NCI-H226 (cell line): ENCODE results near the gene NLRP9.
"Not testable (repeated sequence)": the region's sequence is repeated elsewhere in the genome, so short reads cannot be mapped to it uniquely, and the experiment has no call there.

Experiments
- DNase-seq: peaks from one replicate; pipeline ENCODE4 v3.0.0-alpha.2; 2015

The NLRP9 gene

GRCh38 chr19:55738302-55738701 lies at the start of gene NLRP9:
TSS of gene NLRP9 (minus strand) at chr19:55738402. CDS start at chr19:55738374, 28 bp downstream.
- DNase-seq = no peak

GRCh38 chr19:55781112-55781511 lies 42.9 kb upstream of the NLRP9 start:
- DNase-seq = no peak

GRCh38 chr19:55778331-55778730 lies 40.1 kb upstream of the NLRP9 start:
- DNase-seq = no peak

DNA sequence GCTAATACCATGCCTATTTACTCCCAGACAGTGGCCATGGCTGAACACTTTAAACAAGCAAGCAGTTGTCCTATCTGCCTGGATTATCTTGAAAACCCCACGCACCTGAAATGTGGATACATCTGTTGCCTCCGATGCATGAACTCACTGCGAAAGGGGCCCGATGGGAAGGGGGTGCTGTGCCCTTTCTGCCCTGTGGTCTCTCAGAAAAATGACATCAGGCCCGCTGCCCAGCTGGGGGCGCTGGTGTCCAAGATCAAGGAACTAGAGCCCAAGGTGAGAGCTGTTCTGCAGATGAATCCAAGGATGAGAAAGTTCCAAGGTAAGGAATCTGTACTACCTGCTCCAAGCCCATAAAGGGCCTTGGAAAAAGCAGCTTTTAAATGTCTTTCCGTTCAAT lies 39.3 kb upstream of the NLRP9 start:
- no peak for DNase-seq

DNA sequence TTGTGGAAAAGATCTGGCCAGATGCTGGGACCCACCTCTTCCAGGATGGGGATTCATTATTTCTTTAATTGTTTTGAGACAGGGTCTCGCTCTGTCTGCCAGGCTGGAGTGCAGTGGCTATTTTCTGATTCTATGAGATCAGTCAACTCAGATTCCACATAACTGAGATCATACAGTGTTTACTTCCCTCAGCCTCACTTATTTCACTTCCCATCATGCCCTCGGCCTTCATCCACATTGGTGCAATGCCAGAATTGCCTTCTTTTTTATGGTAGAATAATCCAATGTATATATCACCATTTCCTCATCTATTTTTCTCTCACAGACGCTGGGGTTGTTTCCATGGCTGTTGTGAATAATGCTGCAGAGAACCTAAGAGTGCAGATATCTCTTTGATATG lies 31.4 kb upstream of the NLRP9 start:
- not testable (repeated sequence) for DNase-seq

DNA sequence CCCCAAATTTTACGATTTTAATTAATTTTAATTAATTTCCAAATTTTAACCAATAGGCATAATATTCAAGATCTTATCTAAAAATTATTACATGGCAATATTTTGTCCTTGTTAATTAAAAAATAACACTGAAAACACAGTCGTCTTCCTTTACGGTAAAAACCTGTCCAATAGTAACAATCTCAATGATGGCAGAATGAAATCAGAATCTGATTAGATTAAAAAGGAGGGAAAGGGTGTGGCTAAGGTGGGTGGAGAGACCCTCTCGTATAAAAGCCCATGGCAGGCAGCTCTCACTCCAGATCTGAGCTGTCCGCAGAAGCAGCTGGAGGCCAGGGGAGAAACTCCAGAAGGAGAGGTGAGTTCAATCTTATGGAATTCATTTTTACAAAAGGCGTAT lies 30.6 kb upstream of the NLRP9 start, which contains the start of gene RFPL4AL1:
Gene RFPL4AL1 (plus strand): TSS at position 301 of the 400 bp plus-strand sequence. CDS start 2,687 bp downstream, outside the sequence.
- DNase-seq = not testable (repeated sequence)

DNA sequence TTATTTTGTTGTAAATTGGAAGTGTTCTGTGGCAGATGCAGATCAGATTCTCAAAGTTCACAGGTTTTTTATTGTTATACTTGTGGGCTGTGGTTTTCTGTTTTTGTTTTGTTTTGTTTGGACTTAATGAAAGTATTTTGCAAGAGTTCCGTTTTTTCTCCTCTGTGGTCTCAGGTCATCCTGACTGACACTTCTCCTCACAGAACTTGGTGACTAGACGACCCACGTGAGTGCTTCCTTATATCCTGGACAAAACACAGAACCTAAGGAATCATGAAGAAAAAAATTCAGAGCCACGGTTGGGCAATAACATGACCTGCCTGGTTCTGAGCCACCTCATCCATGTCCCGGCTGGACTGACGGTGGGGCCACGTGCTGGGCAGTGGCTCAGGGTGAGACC lies 28.3 kb upstream of the NLRP9 start:
- no peak for DNase-seq

- not testable (repeated sequence) for DNase-seq
Observed at GRCh38 chr19:55758797-55759196, 20.6 kb upstream of the NLRP9 start, which contains the start of gene RFPL4A. TSS of gene RFPL4A (plus strand) at chr19:55759097. CDS start at chr19:55761801, 2,704 bp downstream.

DNA sequence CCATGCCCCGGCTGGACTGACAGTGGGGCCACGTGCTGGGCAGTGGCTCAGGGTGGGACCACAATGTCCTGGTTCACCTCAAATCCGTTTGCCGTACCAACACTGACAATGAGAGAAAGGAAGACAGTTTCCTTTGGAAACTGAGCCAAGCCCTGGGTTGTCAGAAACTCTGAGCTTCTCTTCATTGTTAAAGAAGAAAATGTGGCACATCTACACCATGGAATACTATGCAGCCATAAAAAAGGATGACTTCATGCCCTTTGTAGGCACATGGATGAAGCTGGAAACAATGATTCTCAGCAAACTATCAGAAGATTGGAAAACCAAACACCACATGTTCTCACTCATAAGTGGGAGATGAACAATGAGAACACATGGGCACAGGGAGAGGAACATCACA lies 18.6 kb upstream of the NLRP9 start:
- DNase-seq = not testable (repeated sequence)

DNA sequence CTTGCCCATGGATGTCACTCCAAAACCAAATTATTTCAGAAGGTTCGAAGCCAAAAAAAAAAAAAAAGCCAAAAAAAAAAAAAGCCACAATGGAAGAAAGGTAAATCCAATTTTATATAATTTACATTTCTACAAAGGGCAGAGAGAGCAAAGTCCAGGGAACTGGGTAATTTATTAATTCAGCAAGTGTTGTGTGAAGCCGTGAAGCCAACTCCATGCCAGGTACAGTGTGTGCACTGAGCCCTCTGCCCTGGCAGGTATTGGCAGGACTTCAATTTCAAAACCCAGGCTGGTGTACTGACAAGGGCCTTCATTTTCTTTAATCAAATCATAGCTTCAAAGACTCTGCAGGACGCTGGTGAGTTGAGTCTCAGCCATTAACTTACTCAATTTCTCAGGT lies 15.2 kb upstream of the NLRP9 start:
- DNase-seq = no peak

DNA sequence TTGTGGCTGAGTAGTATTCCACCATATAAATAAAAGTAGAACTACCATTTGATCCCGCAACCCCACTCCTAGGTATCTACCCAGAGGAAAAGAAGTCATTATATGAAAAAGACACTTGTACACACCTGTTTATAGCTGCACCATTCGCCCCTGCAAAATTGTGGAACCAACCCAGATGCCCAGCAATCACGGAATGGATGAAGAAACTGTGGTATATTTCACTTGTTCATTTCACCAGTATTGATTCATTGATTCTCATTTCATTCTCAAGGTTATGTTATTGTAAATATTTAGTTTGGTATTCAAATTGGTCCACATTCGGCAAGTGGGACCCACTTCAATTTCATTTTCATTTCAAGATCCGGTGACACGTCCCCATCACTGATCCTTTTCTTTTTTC lies 12.5 kb upstream of the NLRP9 start:
- DNase-seq = no peak

DNA sequence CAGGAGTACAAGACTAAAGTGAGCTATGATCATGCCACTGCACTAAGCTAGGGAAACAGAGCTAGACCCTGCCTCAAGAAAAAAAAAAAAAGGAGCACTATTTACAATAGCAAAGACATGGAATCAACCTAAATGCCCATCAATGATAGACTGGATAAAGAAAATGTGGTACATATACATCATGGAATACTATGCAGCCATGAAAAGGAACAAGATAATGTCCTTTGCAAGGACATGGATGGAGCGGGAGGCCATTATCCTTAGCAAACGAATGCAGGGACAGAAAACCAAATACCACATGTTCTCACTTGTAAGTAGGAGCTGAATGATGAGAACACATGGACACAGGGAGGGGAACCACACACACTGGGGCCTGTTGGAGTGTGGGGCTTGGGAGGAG lies 7.8 kb downstream of the NLRP9 start:
- DNase-seq = not testable (repeated sequence)

DNA sequence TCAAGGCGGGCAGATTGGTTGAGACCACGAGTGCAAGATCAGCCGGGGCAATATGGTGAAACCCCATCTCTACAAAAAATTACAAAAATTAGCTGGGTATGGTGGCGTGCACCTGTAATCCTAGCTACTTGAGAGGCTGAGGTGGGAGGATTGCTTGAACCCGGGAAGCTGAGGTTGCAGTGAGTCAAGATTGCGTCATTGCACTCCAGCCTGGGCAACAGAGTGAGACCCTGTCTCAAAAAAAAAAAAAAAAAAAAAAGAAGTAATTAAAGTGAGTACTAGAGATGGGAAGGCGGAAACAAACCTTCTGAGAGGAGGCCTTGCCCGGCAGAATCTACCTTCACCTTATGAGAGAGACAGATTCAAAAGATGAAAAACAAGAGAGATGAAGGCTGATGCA lies 14.7 kb downstream of the NLRP9 start:
- DNase-seq = no peak

- no peak for DNase-seq
Observed at GRCh38 chr19:55720801-55721200, 17.4 kb downstream of the NLRP9 start.

- DNase-seq = no peak
Observed at GRCh38 chr19:55720214-55720746, 17.9 kb downstream of the NLRP9 start.

GRCh38 chr19:55717879-55718711 lies 20.1 kb downstream of the NLRP9 start:
- DNase-seq = not testable (repeated sequence)

DNA sequence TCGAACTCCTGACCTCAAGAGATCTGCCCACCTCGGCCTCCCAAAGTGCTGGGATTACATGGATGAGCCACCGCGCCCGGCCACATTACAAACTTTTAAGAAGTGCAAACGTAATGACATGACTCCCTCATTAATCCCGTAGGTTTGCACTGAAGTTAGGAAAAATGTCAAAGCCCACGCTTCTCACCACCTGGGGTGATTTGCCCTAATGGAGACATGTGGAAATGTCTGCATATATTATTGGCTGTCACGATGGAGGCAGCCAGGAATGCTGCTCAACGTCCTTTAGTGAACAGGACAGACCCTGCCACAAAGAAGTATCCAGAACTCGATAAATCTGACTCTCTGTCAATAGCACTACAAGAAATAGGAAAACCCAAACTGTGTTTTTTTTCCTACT lies 21.0 kb downstream of the NLRP9 start:
- no peak for DNase-seq

DNA sequence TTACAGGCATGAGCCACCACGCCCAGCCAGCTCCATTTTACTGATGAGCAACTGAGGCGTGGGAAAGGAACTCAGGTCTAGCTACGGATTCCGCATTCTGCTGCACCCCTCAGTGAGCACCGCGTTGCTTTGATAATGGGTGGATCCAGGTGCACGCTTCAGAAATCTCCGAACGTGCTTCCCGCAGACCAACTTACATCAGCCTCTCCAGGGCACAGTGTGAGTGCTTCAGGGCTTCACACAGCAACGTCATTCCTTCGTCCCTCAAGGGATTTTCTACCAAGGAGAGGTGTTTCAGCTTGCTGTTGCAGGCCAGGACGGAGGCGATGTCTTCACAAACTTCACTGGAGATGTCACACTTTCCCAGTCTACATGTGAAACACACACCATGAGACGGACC lies 21.7 kb downstream of the NLRP9 start:
- no peak for DNase-seq

DNA sequence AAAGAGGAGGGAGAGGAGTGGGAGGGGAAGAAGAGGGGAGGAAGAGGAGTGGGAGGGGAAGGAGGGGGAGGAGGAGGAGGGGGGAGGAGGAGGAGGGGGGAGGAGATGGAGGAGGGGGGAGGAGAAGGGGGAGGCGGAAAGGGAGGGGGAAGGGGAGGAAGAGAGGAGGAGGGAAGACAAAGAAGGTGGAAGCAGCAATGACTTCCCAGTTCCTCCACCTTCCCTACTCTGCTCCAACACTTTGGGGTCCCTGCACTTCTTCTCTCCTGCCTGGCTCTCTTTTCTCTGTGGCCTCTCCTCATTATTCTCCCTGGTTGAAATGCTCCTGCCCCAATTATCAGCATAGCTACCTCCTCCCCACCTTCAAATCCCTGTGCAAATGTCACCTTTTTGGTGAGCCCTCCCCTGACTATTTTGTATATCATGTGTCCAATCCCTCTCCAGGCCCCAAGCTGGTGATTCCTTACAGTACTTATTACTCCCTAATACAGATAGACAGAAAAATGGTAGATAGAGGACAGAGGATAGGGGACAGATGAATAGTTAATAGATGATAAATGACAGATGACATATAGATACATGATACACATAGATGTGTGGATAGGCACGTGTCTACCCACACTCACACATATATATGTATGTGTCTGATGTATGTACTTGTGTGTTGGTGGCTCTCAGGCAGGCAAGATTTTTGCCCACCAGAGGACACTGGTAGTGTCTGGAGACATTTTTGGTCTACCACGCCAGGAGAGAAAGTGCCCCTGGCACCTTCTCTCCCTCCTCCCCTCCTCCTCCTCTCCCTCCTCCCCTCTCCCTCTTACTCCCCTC lies 25.2 kb downstream of the NLRP9 start:
- no peak for DNase-seq

DNA sequence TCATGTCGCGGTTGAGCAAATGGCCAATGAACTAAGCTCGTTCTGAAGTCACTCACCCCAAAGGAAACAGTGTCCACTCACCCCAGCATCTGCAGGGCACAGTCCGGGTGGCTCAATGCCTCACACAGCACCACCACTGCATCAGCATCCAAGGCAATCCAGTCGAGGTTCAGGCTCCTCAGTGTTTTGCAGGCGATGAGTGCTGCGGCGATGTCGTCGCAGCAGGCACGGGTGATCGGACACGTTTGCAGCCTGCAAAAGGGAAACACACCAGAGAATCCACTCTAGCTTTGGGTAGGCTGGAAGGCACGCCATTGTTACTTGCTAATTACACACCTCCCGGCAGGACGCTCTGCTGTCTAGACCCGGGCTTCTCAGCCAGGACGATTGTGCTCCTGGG lies 26.5 kb downstream of the NLRP9 start:
- no peak for DNase-seq

- DNase-seq = no peak
Observed at GRCh38 chr19:55705972-55706371, 32.2 kb downstream of the NLRP9 start.

DNA sequence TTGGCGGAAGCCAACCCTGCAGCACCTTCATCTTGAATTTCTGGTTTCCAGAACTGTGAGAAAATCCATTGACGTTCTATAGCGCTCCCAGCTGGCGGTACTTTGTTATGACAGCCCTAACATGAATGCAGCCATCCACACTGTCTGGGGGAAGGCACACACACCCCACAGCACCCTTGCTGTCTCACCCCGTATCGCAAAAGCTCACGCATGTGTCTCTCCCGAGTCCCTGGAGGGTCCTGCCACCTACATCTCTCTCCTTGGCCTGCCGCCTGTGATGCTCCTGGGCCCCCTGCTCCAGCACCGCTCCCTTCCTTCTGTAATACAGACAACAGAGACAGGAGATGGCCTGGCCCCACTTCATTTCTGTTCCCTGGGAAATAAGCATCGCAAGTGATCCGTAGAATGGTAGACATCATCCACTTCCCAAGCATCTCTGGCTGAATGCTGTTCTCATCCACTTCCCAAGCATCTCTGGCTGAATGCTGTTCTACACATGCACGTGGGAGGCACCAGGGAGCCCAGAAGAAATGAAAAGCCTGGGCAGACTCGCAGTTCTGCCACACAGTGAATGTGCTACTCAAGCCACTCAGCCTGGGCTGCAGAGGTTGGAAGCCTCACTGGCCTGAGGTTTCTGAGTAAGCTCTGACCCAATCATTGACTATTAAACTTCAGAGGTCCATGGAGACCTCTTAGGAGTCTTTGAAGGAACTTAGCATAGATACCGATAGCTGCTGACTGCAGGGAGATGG lies 33.5 kb downstream of the NLRP9 start:
- DNase-seq = no peak

- no peak for DNase-seq
Observed at GRCh38 chr19:55703790-55704215, 34.4 kb downstream of the NLRP9 start.
